HG02610 (cell line): ENCODE data around the gene TMEM42.
A peak's percentile ranks its signal among the peaks of the same experiment; 100 is the strongest.
"Not testable (repeated sequence)": the region's sequence is repeated elsewhere in the genome, so short reads cannot be mapped to it uniquely, and the experiment has no call there.

Experiments
- ATAC-seq: cut with Tn5 transposase; IDR thresholded peaks from one replicate; pipeline ENCODE4 v1.9.1; 2021; ENCODE audit warnings: mild to moderate bottlenecking, moderate library complexity; ENCODE audit not compliant: unreplicated experiment

The TMEM42 gene

DNA sequence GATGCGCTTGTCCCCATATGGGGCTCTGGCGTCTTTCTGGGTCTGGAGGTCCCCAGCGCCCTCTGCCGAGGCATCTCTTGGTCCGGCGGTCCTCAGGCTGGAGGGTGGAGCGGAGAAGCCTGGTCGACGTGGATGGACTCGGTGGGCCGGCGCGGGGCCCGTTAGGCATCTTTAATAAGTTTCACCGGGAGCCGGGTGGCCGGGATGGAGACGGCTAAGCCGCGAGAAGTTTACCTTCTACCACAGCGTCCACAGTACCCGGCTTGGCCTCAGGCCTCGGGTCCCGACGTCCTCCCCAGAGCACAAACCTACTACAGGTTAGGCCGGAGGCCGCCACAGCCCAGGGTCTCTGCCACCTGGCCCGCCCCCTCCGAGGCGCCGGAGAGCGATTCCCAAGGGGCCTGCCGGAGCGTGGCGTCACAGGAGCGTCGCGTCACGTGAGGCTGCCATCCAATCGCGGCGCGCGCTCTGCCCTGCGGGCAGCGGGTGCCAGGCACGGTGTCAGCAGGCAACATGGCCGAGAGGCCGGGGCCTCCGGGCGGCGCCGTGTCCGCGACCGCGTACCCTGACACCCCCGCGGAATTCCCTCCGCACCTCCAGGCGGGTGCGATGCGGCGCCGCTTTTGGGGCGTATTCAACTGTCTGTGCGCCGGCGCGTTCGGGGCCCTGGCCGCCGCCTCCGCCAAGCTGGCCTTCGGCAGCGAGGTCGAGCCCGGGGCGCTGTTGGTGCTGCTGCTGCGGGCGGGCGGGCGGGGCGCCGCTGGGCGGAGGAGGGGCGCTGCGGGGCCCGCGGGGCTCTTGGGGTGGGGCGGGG lies at the start of gene TMEM42:
TMEM42 (plus strand) TSS at position 501 of the 814 bp plus-strand sequence; CDS start at position 514, 13 bp downstream.
- ATAC-seq: peak; percentile 96

GRCh38 chr3:44814751-44815150 lies 47.0 kb upstream of the TMEM42 start:
- ATAC-seq: no peak

- ATAC-seq: not testable (repeated sequence)
Observed at GRCh38 chr3:44816334-44816733, 45.4 kb upstream of the TMEM42 start.

DNA sequence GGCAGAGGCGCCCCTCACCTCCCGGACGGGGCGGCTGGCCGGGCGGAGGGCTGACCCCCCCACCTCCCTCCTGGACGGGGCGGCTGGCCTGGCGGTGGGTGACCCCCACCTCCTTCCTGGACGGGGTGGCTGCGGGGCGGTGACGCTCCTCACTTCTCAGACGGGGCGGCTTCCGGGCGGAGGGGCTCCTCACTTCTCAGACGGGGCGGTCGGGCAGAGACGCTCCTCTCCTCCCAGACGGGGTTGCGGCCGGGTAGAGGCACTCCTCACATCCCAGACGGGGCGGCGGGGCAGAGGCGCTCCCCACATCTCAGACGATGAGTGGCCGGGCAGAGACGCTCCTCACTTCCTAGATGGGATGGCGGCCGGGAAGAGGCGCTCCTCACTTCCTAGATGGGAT lies 40.5 kb upstream of the TMEM42 start:
- ATAC-seq: not testable (repeated sequence)

- no peak for ATAC-seq
Observed at GRCh38 chr3:44825264-44825925, 36.3 kb upstream of the TMEM42 start.

GRCh38 chr3:44827196-44827595 lies 34.5 kb upstream of the TMEM42 start:
- ATAC-seq: no peak

GRCh38 chr3:44831232-44831631 lies 30.5 kb upstream of the TMEM42 start:
- no peak for ATAC-seq

DNA sequence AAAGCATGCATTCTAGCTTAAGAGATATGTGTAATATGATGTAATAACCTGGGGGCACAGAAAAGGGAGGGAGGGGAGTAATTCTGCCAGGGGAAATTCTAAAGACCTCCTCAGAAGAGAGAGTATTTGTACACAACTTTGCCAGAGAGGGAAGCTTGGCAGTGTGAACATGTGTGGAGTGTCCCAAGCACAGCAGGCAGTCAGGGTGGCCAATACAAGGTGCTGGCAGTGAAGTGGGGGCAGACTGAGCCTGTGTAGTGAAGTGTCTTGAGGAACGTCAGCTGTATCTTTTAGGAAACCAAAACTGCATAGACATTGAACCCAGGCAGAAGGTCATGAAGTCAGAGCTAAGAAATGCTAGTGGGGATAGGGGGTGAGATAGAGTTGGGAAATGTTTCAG lies 29.7 kb upstream of the TMEM42 start:
- ATAC-seq: no peak

- no peak for ATAC-seq
Observed at GRCh38 chr3:44832965-44833364, 28.7 kb upstream of the TMEM42 start.

DNA sequence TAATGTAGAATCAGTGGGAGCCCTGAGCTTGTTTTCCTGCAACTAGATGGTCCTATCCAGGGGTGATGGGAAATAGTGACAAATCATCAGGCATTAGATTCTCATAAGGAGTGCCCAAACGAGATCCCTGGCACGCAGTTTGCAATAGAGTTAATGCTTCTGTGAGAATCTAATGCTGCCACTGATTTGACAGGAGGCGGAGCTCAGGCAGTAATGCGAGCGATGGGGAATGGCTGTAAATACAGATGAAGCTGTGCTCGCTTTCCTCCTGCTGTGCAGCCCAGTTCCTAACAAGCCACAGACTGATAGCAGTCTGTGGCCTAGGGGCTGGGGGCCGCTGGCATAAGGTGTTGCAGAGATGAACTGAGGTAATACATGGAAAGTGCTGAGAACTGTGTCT lies 28.3 kb upstream of the TMEM42 start:
- ATAC-seq: no peak

DNA sequence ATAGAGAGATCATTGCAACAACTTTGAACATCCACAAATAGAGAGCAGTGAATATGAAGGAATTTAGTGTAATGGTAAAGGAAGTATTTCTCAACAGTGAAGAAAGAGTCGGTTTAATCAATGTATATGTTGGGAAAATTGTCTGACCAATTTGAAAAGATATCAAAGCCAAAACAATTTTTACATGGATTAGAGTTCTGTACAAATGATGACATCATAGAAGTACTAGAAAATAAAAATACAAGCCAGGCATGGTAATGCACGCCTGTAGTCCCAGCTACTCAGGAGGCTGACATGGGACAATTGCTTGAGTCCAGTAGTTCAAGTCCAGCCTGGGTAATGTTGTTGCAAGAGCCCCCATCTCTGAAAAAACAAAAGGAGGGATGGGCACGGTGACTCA lies 26.0 kb upstream of the TMEM42 start:
- no peak for ATAC-seq

GRCh38 chr3:44842376-44842775 lies 19.3 kb upstream of the TMEM42 start:
- ATAC-seq: no peak

DNA sequence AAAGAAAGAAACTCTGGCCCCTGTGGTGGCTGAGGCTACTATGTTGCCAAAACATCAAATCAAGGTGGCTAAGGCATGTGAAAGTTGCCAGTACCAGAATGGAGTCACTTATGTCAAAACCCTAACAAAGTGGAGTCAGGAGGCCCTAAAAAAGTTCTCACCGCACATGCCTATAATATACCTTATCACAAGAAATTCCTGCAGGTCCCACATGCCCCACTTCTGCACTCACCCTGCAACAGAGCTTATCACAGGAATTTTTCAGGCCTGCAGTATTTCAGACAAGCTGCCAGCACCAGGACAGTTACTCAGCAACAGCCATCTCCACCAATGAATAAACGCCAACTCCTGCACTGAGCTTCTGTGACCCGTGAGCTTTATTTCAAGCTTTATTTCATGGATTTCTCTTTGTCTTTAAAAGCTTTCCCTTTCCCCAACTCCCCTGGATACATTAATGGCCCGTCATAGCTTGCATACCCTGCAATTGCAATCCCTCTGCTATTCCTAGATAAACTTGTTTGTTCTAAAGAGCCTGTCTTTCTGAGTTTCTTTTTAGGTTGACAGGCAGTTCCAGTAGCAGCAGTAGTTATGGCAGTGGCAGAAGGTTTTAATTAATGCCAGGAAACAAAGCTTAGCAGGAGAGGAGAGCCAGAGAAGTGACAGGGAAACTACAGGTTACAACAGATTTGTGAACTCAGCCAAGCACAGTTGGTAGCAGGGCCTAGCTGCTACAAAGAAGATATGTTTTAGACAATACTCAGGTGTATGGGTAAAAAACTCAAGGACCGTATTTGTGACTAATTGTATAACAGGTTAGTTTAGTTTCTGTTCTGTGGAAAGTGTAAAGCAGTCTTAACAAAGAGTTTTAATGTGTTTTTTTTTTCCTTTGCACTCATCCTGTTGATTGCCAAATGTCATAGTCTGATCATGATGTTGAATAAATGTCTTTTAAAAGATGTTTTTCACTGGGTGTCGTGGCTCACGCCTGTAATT lies 15.9 kb upstream of the TMEM42 start:
- no peak for ATAC-seq

DNA sequence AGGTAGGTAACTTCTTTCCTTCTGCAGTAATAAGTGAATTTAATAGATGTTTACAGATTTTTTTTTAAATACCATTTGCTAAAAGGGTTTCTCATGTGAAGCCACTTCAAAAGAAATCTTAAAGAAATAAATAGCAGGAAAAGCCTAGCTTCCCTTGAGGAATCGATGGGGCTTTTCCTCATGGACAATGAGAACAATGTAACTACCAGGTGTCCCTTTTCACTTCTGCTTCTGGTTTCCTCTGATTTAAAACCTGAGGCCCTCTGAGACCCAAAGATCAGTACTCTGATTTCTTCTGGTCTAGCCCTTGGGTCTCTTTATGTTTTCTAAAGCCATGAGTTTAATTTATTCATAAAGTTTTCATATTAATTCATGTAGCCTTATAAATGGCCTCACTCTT lies 13.1 kb upstream of the TMEM42 start:
- no peak for ATAC-seq

- not testable (repeated sequence) for ATAC-seq
Observed at GRCh38 chr3:44856663-44857062, 5.0 kb upstream of the TMEM42 start.

DNA sequence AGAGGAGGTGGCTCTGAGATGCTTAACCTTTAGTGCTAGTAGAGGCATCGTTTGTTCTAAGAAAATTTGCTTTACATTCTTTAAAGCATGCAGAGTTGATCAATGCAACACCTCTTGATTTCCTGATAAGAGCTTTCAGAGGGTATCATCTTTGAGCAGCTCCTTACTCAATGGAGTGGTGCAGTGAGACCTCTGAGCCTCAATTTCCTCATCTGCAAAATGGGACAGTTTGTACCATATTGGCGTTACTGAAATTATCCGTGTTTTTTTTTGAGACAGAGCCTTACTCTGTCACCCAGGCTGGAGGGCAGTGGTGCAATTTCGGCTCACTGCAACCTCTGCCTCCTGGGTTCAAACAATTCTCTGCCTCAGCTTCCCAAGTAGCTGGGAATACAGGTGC lies 1.6 kb upstream of the TMEM42 start:
- no peak for ATAC-seq

DNA sequence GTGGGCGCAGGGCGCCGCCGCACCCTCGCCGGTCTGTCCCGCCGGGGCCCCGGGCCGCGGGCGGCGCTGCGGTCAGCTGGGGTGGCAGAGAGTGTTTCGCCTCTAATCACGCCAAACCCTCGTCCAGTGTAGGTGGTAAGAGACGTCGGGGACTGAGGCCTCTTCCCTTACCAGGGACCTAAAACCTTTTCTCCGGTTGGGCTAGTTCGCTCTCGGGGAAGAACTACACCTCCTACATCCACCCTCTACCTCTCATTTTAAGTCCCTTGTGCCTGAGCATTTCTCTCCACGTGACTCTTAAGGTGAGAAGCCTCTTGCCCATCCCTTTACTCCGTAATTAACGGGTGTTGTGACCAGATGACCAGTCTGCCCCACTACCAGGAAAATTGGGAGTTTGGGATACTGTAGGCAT lies 520 bp downstream of the TMEM42 start:
- peak; percentile 27 for ATAC-seq

- no peak for ATAC-seq
Observed at GRCh38 chr3:44865272-44866035, 3.7 kb downstream of the TMEM42 start.

GRCh38 chr3:44867421-44868111 lies 5.9 kb downstream of the TMEM42 start:
- no peak for ATAC-seq
